B cell (primary cell): Measurements from ENCODE around the gene TEC. TPM values are rescaled to one million over a fixed set of nuclear protein-coding genes. Genes with fewer than 3 reads are reported as not detected.

Source experiments
- ATAC-seq: fragments of 200-7000 bp; cut with Tn5 transposase; one replicate; pipeline ENCODE4 v1.10.0; 2021; ENCODE audit warnings: low read depth, mild to moderate bottlenecking, moderate number of reproducible peaks, moderate library complexity
- CTCF ChIA-PET: fragments of 350-600 bp; sonication (Branson Sonifier 250); formaldehyde crosslinking; loops from one replicate; lab custom pipeline; 2021; ENCODE audit warnings: antibody characterized with exemption, inconsistent platforms; lab: Charles Lee
- POLR2A ChIA-PET: fragments of 350-600 bp; sonication (Branson Sonifier 250); formaldehyde crosslinking; loops from one replicate; lab custom pipeline; 2021; ENCODE audit warnings: antibody characterized with exemption; lab: Charles Lee
- DNase-seq: peaks from one replicate; pipeline ENCODE4 v3.0.0; 2013
- H2AFZ ChIP-seq: 2 replicates; pipeline ENCODE4 v1.6.1; 2012; ENCODE audit warnings: mild to moderate bottlenecking, low read depth, low read length; ENCODE audit not compliant: insufficient read depth, poor library complexity, severe bottlenecking
- H3K27ac ChIP-seq, 2 donors: 1 replicate in 1 of 2; 2 replicates in 1 of 2; pipeline ENCODE4 v1.5.1; 2012 to 2013; ENCODE audit warnings: low read length in 2 of 2, mild to moderate bottlenecking in 2 of 2, moderate library complexity in 1 of 2
- H3K27me3 ChIP-seq, 4 experiments: fragments of 200-600 bp in 1 of 4; sonication (generic) in 1 of 4; replicated peaks in 1 of 4; 1 replicate in 2 of 4; 2 replicates in 2 of 4; pipeline versions ENCODE4 v1.6.1 to v1.7.0; 2013 to 2016; ENCODE audit warnings: low read length in 3 of 4, mild to moderate bottlenecking in 2 of 4, mixed read lengths in 1 of 4, moderate library complexity in 1 of 4; ENCODE audit not compliant: insufficient read depth in 4 of 4, control insufficient read depth in 3 of 4; ENCODE audit errors: control extremely low read depth in 1 of 4
- H3K36me3 ChIP-seq, 2 experiments: replicated peaks in 1 of 2; 1 replicate in 1 of 2; 2 replicates in 1 of 2; pipeline versions ENCODE4 v1.6.1 to v1.7.1; 2013; ENCODE audit warnings: low read length in 1 of 2; ENCODE audit not compliant: insufficient read depth in 2 of 2, control insufficient read depth in 1 of 2; ENCODE audit errors: control extremely low read depth in 1 of 2, extremely low read depth in 1 of 2
- H3K4me1 ChIP-seq, 2 donors: fragments of 200-600 bp in 1 of 2; sonication (generic) in 1 of 2; 1 replicate in 1 of 2; 2 replicates in 1 of 2; pipeline versions ENCODE4 v1.5.1 to v1.6.1; 2013 to 2017; ENCODE audit warnings: low read length in 2 of 2; ENCODE audit not compliant: control insufficient read depth in 2 of 2, insufficient read depth in 2 of 2
- H3K4me2 ChIP-seq: replicated peaks from 2 replicates; pipeline ENCODE3; 2012; ENCODE audit warnings: mild to moderate bottlenecking, low read depth, low read length; ENCODE audit not compliant: poor library complexity, severe bottlenecking
- H3K4me3 ChIP-seq, 5 experiments: fragments of 200-600 bp in 1 of 5; sonication (generic) in 1 of 5; 1 replicate in 3 of 5; 2 replicates in 2 of 5; pipeline versions ENCODE4 v1.5.1 to v1.7.0; 2011 to 2016; ENCODE audit warnings: low read length in 4 of 5, mild to moderate bottlenecking in 4 of 5, low read depth in 2 of 5, control low read depth in 1 of 5, moderate library complexity in 1 of 5; ENCODE audit not compliant: insufficient read depth in 1 of 5; ENCODE audit errors: control extremely low read depth in 1 of 5, extremely low read depth in 1 of 5
- H3K79me2 ChIP-seq: fragments of 200-600 bp; sonication (generic); one replicate; pipeline ENCODE4 v1.6.0; 2016; ENCODE audit warnings: low read length; ENCODE audit not compliant: control insufficient read depth, insufficient read depth
- H3K9ac ChIP-seq: fragments of 200-600 bp; sonication (generic); 2 replicates; pipeline ENCODE4 v1.6.1; 2017; ENCODE audit warnings: mild to moderate bottlenecking, low read length, moderate library complexity
- H3K9me3 ChIP-seq, 3 donors: one replicate each; pipeline versions ENCODE4 v1.6.1 to v1.7.1; 2013; ENCODE audit warnings: low read length in 2 of 3; ENCODE audit not compliant: control insufficient read depth in 2 of 3, insufficient read depth in 1 of 3; ENCODE audit errors: control extremely low read depth in 1 of 3
- H4K20me1 ChIP-seq: 2 replicates; pipeline ENCODE4 v1.6.0; 2012; ENCODE audit warnings: mild to moderate bottlenecking, low read length; ENCODE audit not compliant: insufficient read depth, control insufficient read depth, poor library complexity, severe bottlenecking
- H3K27ac Mint-ChIP-seq: one replicate; pipeline ENCODE4 v1.8.0; 2021; ENCODE audit warnings: mixed read lengths
- H3K27me3 Mint-ChIP-seq: one replicate; pipeline ENCODE4 v1.8.0; 2021; ENCODE audit warnings: mixed read lengths
- H3K4me1 Mint-ChIP-seq: one replicate; pipeline ENCODE4 v1.8.0; 2021; ENCODE audit warnings: mixed read lengths
- H3K4me3 Mint-ChIP-seq: one replicate; pipeline ENCODE4 v1.8.0; 2021; ENCODE audit warnings: mixed read lengths
- H3K9me3 Mint-ChIP-seq: one replicate; pipeline ENCODE4 v1.8.0; 2022; ENCODE audit warnings: mixed read lengths; ENCODE audit not compliant: insufficient read depth
- EZH2 ChIP-seq: IDR thresholded peaks from 2 replicates; pipeline ENCODE4 v1.6.1; 2012; ENCODE audit warnings: borderline replicate concordance, low read depth, mild to moderate bottlenecking, moderate library complexity, low read length; ENCODE audit not compliant: insufficient read depth, poor library complexity, severe bottlenecking
- WGBS: methylation state at CpG from one replicate; pipeline ENCODE4 v1.1.5; 2013; ENCODE audit warnings: missing lambda C conversion rate; ENCODE audit not compliant: insufficient coverage; 5-methylcytosine and 5-hydroxymethylcytosine counted together
- intact Hi-C: fragments of 100-400 bp; cut with micrococcal nuclease; formaldehyde crosslinking; loops from one replicate; pipeline ENCODE4 v1.10.0; 2022
- polyA plus RNA-seq: library from polyadenylated mRNA; depleted of rRNA; stranded (reverse); fragments of >200 nt; gene quantifications from 2 replicates; pipeline ENCODE4 v1.2.3, GENCODE V29; 2012
- total RNA-seq, 2 donors: library from RNA; stranded (reverse); fragments of 120-200 nt in 1 of 2; gene quantifications; 1 replicate in 1 of 2; 2 replicates in 1 of 2; pipeline versions ENCODE4 v1.2.3 to v1.2.4, GENCODE V29; 2013 to 2022
- TF ChIP-seq, protein P1 (sequence below): fragments of 200-600 bp; IDR thresholded peaks from one replicate; pipeline ENCODE4 v1.8.0; 2022; ENCODE audit warnings: antibody characterized with exemption, mild to moderate bottlenecking

The TEC gene
- total and polyA plus RNA-seq, 2 donors (not counting 1 experiment from before 2014, with no cell fraction given) = 2.0 to 8.3 TPM

- no peaks in the 10 kb centered on the region for H3K27me3 ChIP-seq
- no peak for TF ChIP-seq EZH2
- TF ChIP-seq, protein P1, sequence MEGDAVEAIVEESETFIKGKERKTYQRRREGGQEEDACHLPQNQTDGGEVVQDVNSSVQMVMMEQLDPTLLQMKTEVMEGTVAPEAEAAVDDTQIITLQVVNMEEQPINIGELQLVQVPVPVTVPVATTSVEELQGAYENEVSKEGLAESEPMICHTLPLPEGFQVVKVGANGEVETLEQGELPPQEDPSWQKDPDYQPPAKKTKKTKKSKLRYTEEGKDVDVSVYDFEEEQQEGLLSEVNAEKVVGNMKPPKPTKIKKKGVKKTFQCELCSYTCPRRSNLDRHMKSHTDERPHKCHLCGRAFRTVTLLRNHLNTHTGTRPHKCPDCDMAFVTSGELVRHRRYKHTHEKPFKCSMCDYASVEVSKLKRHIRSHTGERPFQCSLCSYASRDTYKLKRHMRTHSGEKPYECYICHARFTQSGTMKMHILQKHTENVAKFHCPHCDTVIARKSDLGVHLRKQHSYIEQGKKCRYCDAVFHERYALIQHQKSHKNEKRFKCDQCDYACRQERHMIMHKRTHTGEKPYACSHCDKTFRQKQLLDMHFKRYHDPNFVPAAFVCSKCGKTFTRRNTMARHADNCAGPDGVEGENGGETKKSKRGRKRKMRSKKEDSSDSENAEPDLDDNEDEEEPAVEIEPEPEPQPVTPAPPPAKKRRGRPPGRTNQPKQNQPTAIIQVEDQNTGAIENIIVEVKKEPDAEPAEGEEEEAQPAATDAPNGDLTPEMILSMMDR = no peak
- DNase-seq (peak; percentile 58), ATAC-seq (peak; percentile 60)
- Mint-ChIP-seq H3K4me1 (peaks cover 73% of the 10 kb centered on the region), H3K4me3 (peak overlapping the region; percentile 78), H3K27me3 (no peaks in the 10 kb centered on the region), H3K9me3 (no peaks in the 10 kb centered on the region), H3K27ac (peak overlapping the region; percentile 85)
- H3K4me2 ChIP-seq = peak overlapping the region; percentile 30
- H3K27ac ChIP-seq = peak overlapping the region; percentile 25 to 53
- peak overlapping the region; percentile 28 for H3K9ac ChIP-seq
- POLR2A ChIA-PET = no interaction called here
- no peaks in the 10 kb centered on the region for H4K20me1 ChIP-seq
- peaks cover 32 to 69% of the 10 kb centered on the region in 2 donors for H3K4me1 ChIP-seq
- H3K4me3 ChIP-seq = peak overlapping the region in 3 of 5 experiments; percentile 18 to 38 (median 30)
- H3K36me3 ChIP-seq = no peaks in the 10 kb centered on the region
- H3K9me3 ChIP-seq = no peaks in the 10 kb centered on the region
- peak overlapping the region; percentile 20 for H2AFZ ChIP-seq
- WGBS = 43% methylated on average over 3 of the region's 9 CpGs
- CTCF ChIA-PET = interaction anchor here (0.9 kb wide), 1 partner anchor 9 kb away, joined by 3 read pairs; no protein-coding TSS in a partner anchor
- intact Hi-C loops = loop anchor here (1.0 to 10.0 kb wide), 5 partner anchors 7 to 152 kb away; no protein-coding TSS in a partner anchor
- peaks cover 35% of the 10 kb centered on the region for H3K79me2 ChIP-seq
Observed at GRCh38 chr4:48196758-48197504, 72.7 kb downstream of the TEC start.

DNA sequence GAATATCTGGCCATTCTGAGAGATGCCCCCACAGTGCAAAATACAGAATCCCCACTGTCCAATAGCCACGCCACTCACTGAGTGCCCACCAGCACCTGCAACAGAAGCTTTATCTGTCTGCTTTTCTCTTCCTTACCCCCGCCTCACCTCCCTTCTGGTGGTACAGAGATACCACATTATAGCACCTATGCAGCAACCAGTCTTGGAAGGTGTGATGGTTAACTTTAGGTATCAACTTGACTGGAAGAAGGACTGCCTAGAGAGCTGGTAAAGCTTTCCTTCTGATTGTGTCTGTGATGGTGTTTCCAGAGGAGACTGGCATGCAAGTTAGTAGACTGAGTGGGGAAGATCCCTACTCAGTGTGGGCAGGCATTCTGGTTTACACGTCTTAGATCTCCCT lies 73.8 kb downstream of the TEC start:
- ATAC-seq (no peak), DNase-seq (no peak)
- POLR2A ChIA-PET = no interaction called here
- Mint-ChIP-seq H3K27me3 (no peaks in the 10 kb centered on the region), H3K4me1 (peaks cover 70% of the 10 kb centered on the region), H3K27ac (peak overlapping the region; percentile 62), H3K9me3 (no peaks in the 10 kb centered on the region), H3K4me3 (peak overlapping the region; percentile 78)
- Histone ChIP-seq H3K4me3 (peak overlapping the region in 2 of 5 experiments; percentile 18 to 38), H3K79me2 (peaks cover 30% of the 10 kb centered on the region), H3K27ac (peak overlapping the region; percentile 25 to 53), H4K20me1 (no peaks in the 10 kb centered on the region), H3K36me3 (no peaks in the 10 kb centered on the region), H3K4me2 (peak overlapping the region; percentile 30), H3K9me3 (no peaks in the 10 kb centered on the region), H3K9ac (peak overlapping the region; percentile 28), H2AFZ (peak overlapping the region; percentile 11), H3K27me3 (no peaks in the 10 kb centered on the region), H3K4me1 (peaks cover 35 to 64% of the 10 kb centered on the region in 2 donors)
- intact Hi-C loops = loop anchor here (1.0 to 10.0 kb wide), 5 partner anchors 8 to 151 kb away; no protein-coding TSS in a partner anchor
- TF ChIP-seq, protein P1 = no peak
- WGBS = 100% methylated on average over 1 of the region's 3 CpGs
- CTCF ChIA-PET = interaction anchor here (1.1 kb wide), 1 partner anchor 17 kb away, joined by 4 read pairs; no protein-coding TSS in a partner anchor
